Neural cell (in vitro differentiated cells): ENCODE results near the gene PPP3CA.

ENCODE experiments used
- EZH2 ChIP-seq: fragments of 200-600, 300-800 bp; shearing (Covaris generic), sonication (generic); IDR thresholded peaks from 2 replicates; pipeline ENCODE4 v1.6.1; 2014; ENCODE audit warnings: antibody characterized with exemption, low read length, borderline replicate concordance, mild to moderate bottlenecking; ENCODE audit not compliant: insufficient read depth, poor library complexity, severe bottlenecking
- POLR2AphosphoS5 ChIP-seq: IDR thresholded peaks from 2 replicates; pipeline ENCODE4 v1.6.1; 2012

DNA sequence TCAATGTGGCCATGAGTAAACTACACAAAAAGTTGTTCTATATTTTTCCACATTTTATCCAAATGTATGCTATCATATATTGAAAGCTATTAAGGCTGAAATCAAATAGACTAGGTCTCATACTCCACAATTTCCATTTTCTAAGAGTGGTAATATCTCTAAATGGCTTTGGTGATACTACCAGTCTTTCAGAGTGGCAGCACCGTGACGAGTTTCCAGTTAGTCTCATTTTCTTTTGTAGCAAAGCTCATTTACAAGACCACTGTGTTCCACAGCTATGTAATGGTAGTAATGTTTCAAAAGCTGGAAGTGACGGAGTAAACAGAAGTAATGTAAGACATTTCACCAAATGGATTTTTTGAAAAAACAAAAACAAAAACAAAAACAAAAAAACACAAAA is 228.2 kb downstream of the PPP3CA start:
- TF ChIP-seq POLR2AphosphoS5 (no peak), EZH2 (no peak)
